ENCODE results near the gene HCFC1R1. TPM values are rescaled to one million over a fixed set of nuclear protein-coding genes. Genes with fewer than 3 reads are reported as not detected.

The HCFC1R1 gene
- polyA plus RNA-seq, 3 donors, result 28.0 to 107 (median 55.0) TPM

DNA sequence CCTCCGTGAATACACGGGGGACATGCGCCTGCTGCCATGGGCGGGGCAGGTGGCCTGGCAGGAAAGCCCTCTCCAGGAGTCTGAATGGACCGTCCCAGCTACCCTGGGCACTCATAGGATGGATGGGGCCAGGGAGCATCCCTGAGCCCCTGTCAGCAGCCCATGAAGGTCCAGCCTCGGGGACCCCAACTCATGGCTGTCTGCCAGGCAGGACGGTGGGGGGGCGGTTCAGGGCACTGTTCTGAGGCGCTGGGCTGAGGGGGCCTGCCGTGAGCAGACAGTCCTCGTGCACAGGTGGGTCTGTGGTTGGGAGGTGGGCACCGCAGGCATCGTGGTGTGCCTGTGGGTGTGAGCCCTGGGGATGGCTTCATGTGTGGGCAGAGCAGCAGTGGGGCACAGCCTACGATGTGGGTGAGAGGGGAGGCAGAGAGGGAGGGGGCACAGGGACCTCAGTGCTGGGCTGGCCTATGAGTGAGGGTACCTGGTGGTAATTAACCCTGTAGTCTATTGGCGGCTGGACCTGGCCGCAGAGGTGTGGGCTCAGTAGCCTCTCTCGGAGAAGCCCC, 37.0 kb downstream of the HCFC1R1 start:
- WGBS, 3 donors, result 79 to 85% (median 82%) methylated on average over 17 of the region's 17 CpGs
- no peak overlapping the region for H3K27ac ChIP-seq (ENCODE audit: low read depth, low read length)

DNA sequence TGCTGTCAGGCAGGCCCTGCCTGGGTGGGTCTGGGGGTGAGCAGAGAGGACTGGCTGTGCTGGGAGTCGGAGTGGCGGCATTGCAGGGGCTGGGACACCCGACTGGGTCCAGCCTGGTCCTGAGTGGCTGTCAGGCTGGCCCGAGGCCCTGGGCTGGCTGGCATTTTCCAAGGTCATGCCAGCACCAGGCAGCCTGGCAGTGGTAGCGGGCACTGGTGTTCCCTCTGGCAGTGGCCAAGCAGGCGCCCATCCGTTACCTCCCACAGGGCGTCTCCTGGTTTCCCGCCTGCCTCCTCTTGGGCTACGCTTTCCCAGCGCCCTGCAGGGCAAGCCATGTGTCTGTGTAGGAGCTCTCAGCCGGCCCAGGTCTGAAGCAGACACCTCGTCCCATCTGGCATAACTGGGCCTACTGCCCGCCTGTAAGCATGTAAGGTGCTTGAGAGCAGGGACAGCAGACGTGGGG, 37.8 kb downstream of the HCFC1R1 start:
- WGBS, 3 donors, result 28 to 83% (median 72%) methylated on average over 15 of the region's 15 CpGs

GRCh38 chr16:2985462-2985861, 38.3 kb downstream of the HCFC1R1 start:
- WGBS, 3 donors, result 20 to 83% (median 59%) methylated on average over 9 of the region's 9 CpGs
- no peak overlapping the region for H3K27ac ChIP-seq (ENCODE audit: low read depth, low read length)

More for the DNA sequence above, 37.8 kb downstream of the HCFC1R1 start:
- H3K27ac ChIP-seq (ENCODE audit: low read depth, low read length), result no peak overlapping the region

DNA sequence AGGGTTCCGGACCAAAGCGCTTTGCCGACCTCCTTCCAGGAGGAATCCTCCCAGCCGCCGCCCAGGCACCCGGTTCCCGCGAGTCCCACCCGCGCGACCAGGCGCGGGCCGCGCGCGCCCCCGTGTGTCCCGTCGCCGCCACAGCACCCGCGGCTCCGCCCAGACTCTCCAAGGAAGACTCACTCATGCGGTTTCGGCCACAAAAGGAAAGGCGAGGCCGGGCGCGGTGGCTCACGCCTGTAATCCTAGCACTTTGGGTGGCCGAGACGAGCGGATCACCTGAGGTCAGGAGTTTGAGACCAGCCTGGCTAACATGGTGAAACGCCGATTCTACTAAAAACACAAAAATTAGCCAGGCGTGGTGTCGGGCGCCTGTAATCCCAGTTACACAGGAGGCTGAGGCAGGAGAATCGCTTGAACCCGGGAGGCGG, 40.0 kb downstream of the HCFC1R1 start:
- H3K27ac ChIP-seq (ENCODE audit: low read depth, low read length), result no peak overlapping the region
- WGBS, 3 donors, result 8 to 9% (median 8%) methylated on average over 42 of the region's 42 CpGs

GRCh38 chr16:2982402-2982801, 41.3 kb downstream of the HCFC1R1 start:
- 91 to 93% (median 92%) methylated on average over 5 of the region's 5 CpGs for WGBS, 3 donors
- no peak overlapping the region for H3K27ac ChIP-seq (ENCODE audit: low read depth, low read length)

DNA sequence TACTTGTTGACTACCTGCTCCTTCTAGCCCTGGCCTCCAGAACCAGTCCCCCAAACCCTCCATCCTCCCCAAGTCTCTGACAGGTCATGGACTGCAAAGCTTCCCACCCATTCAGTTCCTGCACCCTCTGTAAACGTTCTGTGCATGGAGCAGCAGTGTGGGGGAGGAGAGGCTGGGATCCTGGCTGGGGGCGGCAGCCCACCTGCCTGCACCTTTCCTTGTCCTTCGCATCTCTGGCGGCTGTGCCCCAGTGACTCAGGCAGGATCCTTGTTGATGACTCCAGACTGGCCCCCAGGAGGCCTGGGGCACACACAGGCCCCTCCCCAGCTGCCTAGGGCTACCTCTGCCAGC, 41.9 kb downstream of the HCFC1R1 start:
- 75 to 82% (median 75%) methylated on average over 4 of the region's 4 CpGs for WGBS, 3 donors

DNA sequence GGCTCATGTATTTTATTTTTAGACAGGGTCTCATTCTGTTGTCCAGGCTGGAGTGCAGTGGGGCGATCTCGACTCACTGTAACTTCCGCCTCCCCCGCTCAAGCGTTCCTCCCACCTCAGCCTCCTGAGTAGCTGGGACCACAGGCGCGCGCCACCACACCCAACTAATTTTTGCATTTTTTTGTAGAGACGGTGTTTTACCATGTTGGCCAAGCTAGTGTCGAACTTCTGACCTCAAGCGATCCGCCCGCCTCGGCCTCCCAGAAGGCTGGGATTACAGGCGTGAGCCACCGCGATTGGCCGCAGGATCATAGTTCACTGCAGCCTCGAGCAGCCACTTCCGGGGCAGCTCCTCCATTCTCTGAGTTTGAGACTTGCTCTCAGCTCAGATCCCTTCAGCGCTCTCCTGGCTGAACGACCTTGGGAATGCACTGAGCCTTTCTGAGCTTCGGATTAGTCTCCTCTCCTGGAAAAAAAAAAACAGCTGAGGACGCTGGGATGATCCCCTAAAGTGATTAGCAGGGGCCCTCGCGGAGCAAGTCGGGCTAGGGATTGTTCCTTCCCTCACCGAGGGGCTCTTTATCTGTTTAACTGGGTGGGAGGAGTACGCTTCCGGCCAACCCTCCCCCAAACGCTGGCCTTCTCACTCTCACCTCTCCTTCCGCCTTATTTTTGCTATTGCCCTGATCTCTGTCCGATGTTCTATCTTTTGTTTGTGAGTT, 42.4 kb downstream of the HCFC1R1 start:
- no peak overlapping the region for H3K27ac ChIP-seq (ENCODE audit: low read depth, low read length)
- WGBS, 3 donors, result 44 to 63% (median 59%) methylated on average over 33 of the region's 33 CpGs

More for the DNA sequence above, 41.9 kb downstream of the HCFC1R1 start:
- H3K27ac ChIP-seq (ENCODE audit: low read depth, low read length), result no peak overlapping the region

GRCh38 chr16:2980227-2981176, 43.2 kb downstream of the HCFC1R1 start, which contains the start of gene PKMYT1:
Gene PKMYT1, minus strand, starts transcription at chr16:2980446. Its CDS starts 789 bp downstream, at chr16:2979657.
- H3K27ac ChIP-seq (ENCODE audit: low read depth, low read length), result no peak within 1 kb of the TSS
- 5 to 7% (median 6%) methylated on average over 68 to 91 of the region's 91 CpGs for WGBS, 3 donors

GRCh38 chr16:2979669-2980226, 44.0 kb downstream of the HCFC1R1 start:
- 7 to 8% (median 7%) methylated on average over 42 to 43 of the region's 43 CpGs for WGBS, 3 donors
- no peak overlapping the region for H3K27ac ChIP-seq (ENCODE audit: low read depth, low read length)

DNA sequence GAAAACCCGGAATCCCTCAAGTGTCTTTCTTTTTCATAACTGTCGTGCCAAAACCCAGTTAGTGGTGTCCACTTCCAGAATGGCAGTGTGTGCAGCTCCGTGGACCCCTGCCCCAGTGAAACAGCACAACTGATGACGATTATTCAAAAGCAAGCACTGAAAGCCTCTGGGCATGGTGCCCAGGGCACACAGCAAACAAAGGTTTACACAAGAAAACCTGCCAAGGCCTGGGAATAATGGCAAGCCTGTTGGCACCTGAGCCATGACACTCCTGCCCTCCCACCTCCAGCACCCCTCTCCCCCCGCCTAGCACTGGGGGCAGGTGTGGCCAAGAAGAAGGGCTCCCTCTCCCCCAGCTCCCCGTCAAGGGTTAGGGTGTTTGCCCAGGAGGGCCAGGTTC, 46.3 kb downstream of the HCFC1R1 start:
- H3K27ac ChIP-seq (ENCODE audit: low read depth, low read length), result no peak overlapping the region
- 36 to 90% (median 78%) methylated on average over 6 of the region's 6 CpGs for WGBS, 3 donors

GRCh38 chr16:2976673-2977072, 47.1 kb downstream of the HCFC1R1 start:
- no peak overlapping the region for H3K27ac ChIP-seq (ENCODE audit: low read depth, low read length)
- WGBS, 3 donors, result 94 to 95% (median 94%) methylated on average over 14 to 15 of the region's 15 CpGs

DNA sequence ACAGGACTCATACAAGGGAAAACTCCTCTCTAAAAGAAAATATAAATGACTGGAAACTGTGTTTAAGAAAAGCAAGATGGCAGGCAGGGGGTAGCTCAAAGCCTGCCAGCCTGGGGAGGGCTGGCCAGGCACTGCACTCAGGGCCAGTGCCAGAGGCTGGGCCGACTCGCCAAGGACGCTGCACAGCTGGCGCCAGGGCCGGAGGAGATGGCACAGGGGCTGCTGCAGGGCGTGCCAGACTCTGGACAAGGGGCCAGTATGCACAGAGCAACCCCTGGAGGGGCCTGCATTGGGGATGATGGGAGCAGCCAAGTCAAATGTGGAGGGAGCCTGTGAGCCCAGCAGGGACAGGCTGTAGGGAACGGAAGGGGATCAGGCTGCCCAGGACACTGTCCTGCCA, 47.5 kb downstream of the HCFC1R1 start:
- no peak overlapping the region for H3K27ac ChIP-seq (ENCODE audit: low read depth, low read length)
- WGBS, 3 donors, result 62 to 94% (median 91%) methylated on average over 7 of the region's 7 CpGs

- H3K27ac ChIP-seq (ENCODE audit: low read depth, low read length), result no peak overlapping the region
These were observed 48.5 kb downstream of the HCFC1R1 start for GRCh38 chr16:2975161-2975795.

GRCh38 chr16:2974319-2975056, 49.3 kb downstream of the HCFC1R1 start:
- H3K27ac ChIP-seq (ENCODE audit: low read depth, low read length), result no peak overlapping the region
- WGBS, 3 donors, result 93 to 95% (median 94%) methylated on average over 14 to 15 of the region's 15 CpGs

More at GRCh38 chr16:2975161-2975795, 48.5 kb downstream of the HCFC1R1 start:
- WGBS, 3 donors, result 93 to 96% (median 95%) methylated on average over 28 of the region's 28 CpGs

GRCh38 chr16:2973605-2974318, 50.0 kb downstream of the HCFC1R1 start:
- WGBS, 3 donors, result 86 to 89% (median 86%) methylated on average over 14 to 17 of the region's 17 CpGs
- no peak overlapping the region for H3K27ac ChIP-seq (ENCODE audit: low read depth, low read length)

DNA sequence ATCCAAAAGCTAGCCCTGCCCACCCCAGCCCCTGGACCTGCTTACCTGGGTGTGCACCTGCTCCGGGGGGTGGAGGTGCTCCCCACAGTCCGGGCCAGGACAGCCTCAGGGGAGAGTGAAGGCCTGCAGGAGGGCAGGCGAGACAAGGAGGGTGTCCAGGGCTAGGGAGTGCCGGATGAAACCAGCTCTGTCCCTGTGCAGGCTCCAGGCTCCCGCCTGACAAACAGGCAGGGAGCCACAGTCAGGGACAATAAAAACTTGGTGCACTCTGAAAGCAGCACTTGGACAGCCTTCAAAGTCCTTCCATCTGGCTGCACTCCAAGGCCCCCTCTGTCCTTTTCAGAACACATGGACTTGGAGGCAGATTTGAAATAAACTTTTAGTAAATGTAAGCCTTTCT, 50.6 kb downstream of the HCFC1R1 start:
- 78 to 89% (median 79%) methylated on average over 5 of the region's 5 CpGs for WGBS, 3 donors
- no peak overlapping the region for H3K27ac ChIP-seq (ENCODE audit: low read depth, low read length)

Measured in adipose tissue (tissue), 3 donors.